Mucosa of rectum (tissue), 2 donors: ENCODE results near the gene ANKRD13B.

ENCODE experiments used
- H3K27ac ChIP-seq, 2 donors: one replicate each; pipeline ENCODE4 v1.7.0; 2013; ENCODE audit warnings: inconsistent platforms in 2 of 2, low read depth in 2 of 2, low read length in 2 of 2
- H3K27me3 ChIP-seq, 2 donors: one replicate each; pipeline ENCODE4 v1.7.0; 2013; ENCODE audit warnings: low read length in 2 of 2; ENCODE audit not compliant: control insufficient read depth in 2 of 2, insufficient read depth in 2 of 2
- H3K36me3 ChIP-seq, 2 donors: one replicate each; pipeline ENCODE4 v1.7.0; 2013; ENCODE audit warnings: low read length in 2 of 2; ENCODE audit not compliant: control insufficient read depth in 2 of 2, insufficient read depth in 2 of 2
- H3K4me1 ChIP-seq, 2 donors: one replicate each; pipeline ENCODE4 v1.7.0; 2013; ENCODE audit warnings: low read length in 2 of 2, mild to moderate bottlenecking in 1 of 2; ENCODE audit not compliant: control insufficient read depth in 2 of 2, insufficient read depth in 2 of 2
- H3K4me3 ChIP-seq, 2 donors: one replicate each; pipeline ENCODE4 v1.7.0; 2013; ENCODE audit warnings: low read length in 2 of 2
- H3K9ac ChIP-seq, 2 donors: one replicate each; pipeline ENCODE4 v1.7.0; 2013; ENCODE audit warnings: low read length in 2 of 2, low read depth in 1 of 2, mild to moderate bottlenecking in 1 of 2
- H3K9me3 ChIP-seq, 2 donors: one replicate each; pipeline ENCODE4 v1.7.0; 2013; ENCODE audit warnings: low read length in 2 of 2; ENCODE audit not compliant: control insufficient read depth in 2 of 2
- donor health status: healthy.
- donor health status: Normal muscosa, but diverticular disease.

Gene ANKRD13B

DNA sequence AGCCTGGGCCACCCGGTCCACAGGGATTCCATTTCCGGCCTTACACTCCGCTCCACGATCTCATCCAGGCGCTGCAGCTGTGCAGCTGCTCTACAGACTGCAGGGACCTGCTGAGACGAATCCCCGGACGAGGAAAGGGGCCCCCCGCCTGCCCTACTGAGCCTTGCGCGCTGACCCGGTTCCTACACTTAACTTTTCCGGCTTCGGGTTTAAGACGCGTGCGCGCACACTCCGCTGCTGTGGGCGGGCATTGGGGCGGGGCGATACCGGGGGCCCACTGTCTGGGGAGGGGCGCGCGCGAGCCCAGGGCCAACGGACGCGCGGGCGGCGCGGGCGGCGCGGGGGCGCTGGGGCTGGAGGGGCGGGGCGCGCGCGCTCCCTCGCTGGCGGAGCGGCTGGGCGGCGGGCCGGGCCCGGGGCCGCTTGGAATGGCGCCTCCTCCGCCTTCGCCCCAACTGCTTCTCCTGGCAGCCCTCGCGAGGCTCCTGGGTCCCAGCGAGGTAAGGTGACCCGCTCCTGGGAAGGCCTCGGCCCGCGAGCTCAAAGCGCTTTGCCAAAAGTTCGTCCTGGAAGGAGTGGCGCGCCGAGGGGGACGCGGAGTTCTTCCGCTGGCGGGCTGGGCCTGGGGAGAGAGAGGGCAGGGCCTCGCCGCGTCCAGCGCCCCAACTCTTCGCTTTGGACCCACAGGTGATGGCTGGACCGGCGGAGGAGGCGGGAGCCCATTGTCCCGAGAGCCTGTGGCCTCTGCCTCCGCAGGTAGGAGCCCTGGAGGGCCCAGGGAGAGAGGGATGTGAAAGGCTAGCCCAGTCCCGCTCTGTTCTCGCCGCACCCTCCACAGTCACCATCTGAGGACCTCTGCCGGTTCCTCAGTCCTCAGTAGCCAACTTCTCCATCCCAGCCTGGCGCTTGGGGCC is 24.3 kb upstream of the ANKRD13B start, which contains the start of gene TP53I13:
Gene TP53I13, plus strand, starts transcription at position 371 of the 914 bp plus-strand sequence. Its CDS starts 58 bp downstream, at position 429.
- Histone ChIP-seq H3K4me3 (peak within 1 kb of the TSS; percentile 82 to 90), H3K4me1 (peaks cover 29 to 34% of the 10 kb centered on the region in 2 donors), H3K36me3 (peaks cover 3 to 5% of the 10 kb centered on the region in 2 donors), H3K9me3 (no peaks in the 10 kb centered on the region), H3K27me3 (no peaks in the 10 kb centered on the region), H3K27ac (peak within 1 kb of the TSS; percentile 87 to 97), H3K9ac (peak within 1 kb of the TSS; percentile 76 to 92)

DNA sequence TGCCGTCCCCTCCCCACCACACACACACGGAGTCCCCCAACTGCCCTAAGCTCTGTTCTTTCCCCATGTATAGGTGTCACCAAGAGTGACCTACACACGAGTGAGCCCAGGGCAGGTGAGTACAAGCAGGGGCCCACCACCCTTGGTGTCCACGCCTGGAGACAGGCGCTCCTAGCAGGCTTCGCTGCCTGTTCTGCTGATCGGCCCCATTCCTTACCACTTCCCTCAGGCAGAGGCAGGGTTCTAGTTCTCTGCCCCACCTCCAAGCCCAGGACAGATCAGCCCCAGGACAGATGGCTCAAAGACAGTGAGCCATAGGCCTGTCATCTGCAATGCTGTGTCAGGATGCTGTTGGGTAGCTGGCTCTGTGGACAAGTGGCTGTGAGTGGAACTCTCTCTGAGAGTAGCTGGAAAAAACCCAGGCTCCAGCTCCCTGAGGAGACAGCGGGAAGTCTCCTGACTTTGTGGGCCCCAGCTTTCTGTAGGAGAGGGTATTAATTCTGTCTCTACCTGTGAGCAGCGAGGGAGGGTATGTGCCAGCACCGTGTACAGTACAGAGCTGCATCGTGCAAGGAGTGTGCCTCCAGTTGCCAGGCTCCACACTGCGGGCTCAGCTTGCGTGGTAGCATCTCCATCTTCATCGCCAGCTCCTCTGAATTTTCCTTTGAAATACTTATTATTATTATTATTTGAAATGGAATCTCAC is 23.5 kb upstream of the ANKRD13B start:
- Histone ChIP-seq H3K9me3 (no peaks in the 10 kb centered on the region), H3K27ac (peak overlapping the region; percentile 87 to 97), H3K27me3 (no peaks in the 10 kb centered on the region), H3K9ac (peak overlapping the region; percentile 76 to 81), H3K4me1 (peaks cover 32 to 41% of the 10 kb centered on the region in 2 donors), H3K4me3 (peak overlapping the region; percentile 70 to 80), H3K36me3 (peaks cover 3 to 5% of the 10 kb centered on the region in 2 donors)

DNA sequence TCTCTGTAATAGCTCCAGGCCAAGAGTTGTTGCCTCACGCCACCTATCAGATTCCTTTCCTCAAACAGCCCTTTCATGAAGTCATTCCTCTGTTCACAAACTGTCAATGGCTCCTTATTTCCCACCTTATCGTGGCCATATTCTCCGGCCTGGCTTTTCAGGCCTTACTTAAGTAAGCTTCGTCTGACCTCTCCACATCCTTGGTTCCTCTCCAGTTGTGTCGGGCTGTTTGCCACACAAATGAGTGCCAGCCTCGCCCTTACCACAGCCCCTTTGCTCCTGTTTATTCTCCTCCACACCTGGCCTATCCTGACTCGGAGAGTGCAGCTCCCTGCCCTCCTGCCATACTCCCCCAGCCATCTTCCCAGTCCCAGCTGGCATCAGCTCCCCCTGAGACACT is 22.4 kb upstream of the ANKRD13B start:
- H3K4me1 ChIP-seq = peaks cover 30 to 41% of the 10 kb centered on the region in 2 donors
- H3K4me3 ChIP-seq = no peak overlapping the region
- H3K36me3 ChIP-seq = peaks cover 3 to 12% of the 10 kb centered on the region in 2 donors
- H3K9ac ChIP-seq = no peak overlapping the region
- H3K27ac ChIP-seq = no peak overlapping the region
- H3K9me3 ChIP-seq = no peaks in the 10 kb centered on the region
- no peaks in the 10 kb centered on the region for H3K27me3 ChIP-seq

DNA sequence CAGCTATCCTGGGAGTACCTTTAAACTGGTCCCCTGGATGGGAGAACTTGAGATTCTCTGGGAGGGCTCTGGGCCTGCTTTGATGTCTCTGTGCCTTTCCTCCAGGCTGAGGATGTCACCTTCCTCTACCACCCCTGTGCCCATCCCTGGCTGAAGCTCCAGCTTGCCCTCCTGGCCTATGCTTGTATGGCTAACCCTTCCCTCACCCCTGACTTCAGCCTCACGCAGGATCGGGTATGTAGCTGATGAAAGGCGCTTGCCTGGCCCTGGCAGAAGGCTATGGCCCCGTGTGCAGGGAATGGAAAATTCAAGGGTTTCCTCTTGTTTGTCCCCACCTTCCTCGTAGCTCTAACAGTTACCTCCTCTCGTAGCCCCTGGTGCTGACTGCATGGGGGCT is 21.4 kb upstream of the ANKRD13B start:
- Histone ChIP-seq H3K9me3 (no peaks in the 10 kb centered on the region), H3K9ac (no peak overlapping the region), H3K4me3 (no peak overlapping the region), H3K27me3 (no peaks in the 10 kb centered on the region), H3K36me3 (peaks cover 13 to 22% of the 10 kb centered on the region in 2 donors), H3K27ac (no peak overlapping the region), H3K4me1 (peaks cover 24 to 32% of the 10 kb centered on the region in 2 donors)

DNA sequence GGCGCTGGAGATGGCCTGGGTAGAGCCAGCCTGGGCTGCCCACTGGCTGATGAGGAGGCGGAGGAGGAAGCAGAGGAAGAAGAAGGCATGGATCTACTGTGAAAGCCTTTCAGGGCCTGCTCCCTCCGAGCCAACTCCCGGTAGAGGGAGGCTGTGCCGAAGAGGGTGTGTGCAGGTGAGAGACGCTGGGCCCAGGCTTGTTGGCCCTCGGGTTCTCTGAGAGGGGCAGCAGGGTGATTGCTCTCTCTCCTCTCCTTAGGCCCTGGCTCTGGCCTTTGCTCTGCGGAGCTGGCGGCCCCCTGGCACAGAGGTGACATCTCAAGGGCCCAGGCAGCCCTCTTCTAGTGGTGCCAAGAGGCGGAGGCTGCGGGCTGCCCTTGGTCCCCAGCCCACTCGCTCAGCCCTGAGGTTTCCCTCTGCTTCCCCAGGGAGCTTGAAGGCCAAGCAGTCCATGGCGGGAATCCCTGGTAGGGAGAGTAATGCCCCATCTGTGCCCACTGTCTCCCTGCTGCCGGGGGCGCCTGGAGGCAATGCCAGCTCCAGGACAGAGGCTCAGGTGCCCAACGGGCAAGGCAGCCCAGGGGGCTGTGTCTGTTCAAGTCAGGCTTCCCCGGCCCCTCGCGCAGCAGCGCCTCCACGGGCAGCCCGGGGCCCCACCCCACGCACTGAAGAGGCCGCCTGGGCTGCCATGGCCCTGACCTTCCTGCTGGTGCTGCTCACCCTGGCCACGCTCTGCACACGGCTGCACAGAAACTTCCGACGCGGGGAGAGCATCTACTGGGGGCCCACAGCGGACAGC is 20.9 kb upstream of the ANKRD13B start:
- Histone ChIP-seq H3K9ac (no peak overlapping the region), H3K27ac (no peak overlapping the region), H3K27me3 (no peaks in the 10 kb centered on the region), H3K36me3 (peaks cover 19 to 28% of the 10 kb centered on the region in 2 donors), H3K4me1 (peaks cover 24 to 31% of the 10 kb centered on the region in 2 donors), H3K4me3 (no peak overlapping the region), H3K9me3 (no peaks in the 10 kb centered on the region)

DNA sequence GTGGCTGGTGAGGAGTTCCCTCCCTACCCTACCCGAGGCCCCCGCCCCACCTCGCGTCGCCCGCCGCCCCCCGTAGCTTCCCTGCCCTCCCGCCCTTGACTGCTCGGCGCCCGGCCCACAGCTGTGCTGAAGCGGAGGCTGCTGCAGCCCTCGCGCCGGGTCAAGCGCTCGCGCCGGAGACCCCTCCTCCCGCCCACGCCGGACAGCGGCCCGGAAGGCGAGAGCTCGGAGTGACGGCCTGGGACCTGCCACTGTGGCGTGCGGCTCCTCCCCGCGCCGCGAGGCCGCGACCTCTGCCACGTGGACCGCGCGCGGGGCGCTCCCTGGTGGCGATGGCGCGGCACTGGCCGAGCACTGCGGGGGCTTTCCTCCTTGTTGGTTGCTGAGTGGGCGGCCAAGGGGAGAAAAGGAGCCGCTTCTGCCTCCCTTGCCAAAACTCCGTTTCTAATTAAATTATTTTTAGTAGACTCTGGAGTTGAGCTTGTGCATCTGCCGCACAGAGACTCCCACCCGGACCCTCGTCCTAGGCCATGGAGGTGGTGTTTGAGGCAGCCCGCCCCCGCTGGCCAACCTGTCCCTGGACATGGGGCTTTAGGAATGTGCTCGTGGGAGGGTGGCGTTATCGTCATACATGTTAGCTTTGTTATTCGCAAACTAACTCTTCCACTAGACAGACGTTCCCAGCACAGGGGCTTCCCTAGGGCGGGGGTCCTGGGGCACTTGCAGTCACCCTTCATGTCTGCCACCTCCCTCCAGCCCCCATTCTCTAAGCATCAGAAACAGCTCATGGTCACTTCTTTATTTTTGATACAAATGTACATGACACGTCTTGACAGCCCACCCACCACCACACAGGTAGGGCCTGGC is 20.0 kb upstream of the ANKRD13B start:
- Histone ChIP-seq H3K4me3 (peak overlapping the region in 1 of 2 donors; percentile 7), H3K9me3 (no peaks in the 10 kb centered on the region), H3K27ac (no peak overlapping the region), H3K4me1 (peaks cover 21 to 31% of the 10 kb centered on the region in 2 donors), H3K36me3 (peaks cover 26 to 34% of the 10 kb centered on the region in 2 donors), H3K27me3 (no peaks in the 10 kb centered on the region), H3K9ac (peak overlapping the region in 1 of 2 donors; percentile 6)

DNA sequence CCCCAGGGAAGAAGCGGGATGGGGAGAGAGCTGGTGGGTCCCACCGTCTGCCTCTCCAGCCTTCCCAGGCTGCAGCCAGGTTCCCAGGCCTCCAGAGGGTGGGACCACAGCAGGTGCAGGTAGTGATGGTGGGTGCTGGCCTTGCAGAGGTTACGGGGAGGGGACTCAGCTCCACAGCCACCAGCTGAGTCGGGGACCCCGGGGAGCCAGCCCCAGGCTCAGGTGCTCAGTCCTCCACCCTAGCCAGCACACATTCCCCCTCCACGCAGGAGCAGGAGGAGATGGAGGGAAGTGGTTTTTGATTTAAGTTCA is 19.4 kb upstream of the ANKRD13B start:
- Histone ChIP-seq H3K9me3 (no peaks in the 10 kb centered on the region), H3K9ac (no peak overlapping the region), H3K27ac (no peak overlapping the region), H3K4me3 (no peak overlapping the region), H3K27me3 (no peaks in the 10 kb centered on the region), H3K4me1 (peaks cover 21 to 28% of the 10 kb centered on the region in 2 donors), H3K36me3 (peaks cover 26 to 40% of the 10 kb centered on the region in 2 donors)

DNA sequence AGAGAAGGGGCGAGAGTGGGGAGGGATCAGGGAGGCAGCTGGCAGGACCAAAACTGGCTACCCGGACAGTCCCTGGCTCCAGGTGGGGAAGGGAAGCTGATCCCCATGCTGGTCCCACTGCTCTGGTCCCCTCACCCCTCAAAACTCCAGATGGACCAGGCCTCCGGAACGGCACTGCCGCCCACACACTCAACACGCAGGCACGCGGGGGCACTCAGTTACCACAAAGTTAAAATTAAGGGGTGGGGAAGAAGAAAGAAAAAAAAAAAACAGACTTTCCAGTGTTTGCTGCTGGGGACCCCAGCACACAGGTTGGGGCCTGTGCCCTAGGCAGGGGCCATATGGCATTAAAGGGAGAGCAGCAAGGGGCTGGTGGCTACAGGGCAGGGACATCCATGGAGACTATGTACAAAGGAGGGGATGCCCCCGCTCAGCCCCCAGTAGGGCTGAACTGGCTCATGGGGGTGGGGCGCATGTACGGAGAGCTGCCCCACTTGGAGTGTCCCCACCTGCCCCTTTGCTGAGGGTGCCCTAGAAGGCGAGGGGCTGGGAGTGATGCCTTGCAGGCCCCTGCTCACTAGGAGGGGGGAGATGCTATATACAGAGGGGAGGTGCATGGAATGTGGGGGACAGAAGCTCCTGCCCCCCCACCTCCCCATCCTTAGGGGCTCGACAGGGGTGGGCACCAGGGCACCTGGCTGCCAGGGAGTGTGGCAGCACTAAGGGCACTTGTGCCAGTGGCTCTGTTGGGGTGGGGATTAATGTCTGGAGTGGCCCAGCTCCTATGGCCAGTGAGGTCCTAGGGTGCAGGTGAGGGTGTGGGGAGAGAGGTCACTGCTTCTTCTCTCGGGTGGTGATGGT is 18.8 kb upstream of the ANKRD13B start:
- Histone ChIP-seq H3K36me3 (peaks cover 26 to 42% of the 10 kb centered on the region in 2 donors), H3K9me3 (no peaks in the 10 kb centered on the region), H3K27ac (peak overlapping the region; percentile 39 to 81), H3K4me1 (peaks cover 18 to 23% of the 10 kb centered on the region in 2 donors), H3K9ac (peak overlapping the region in 1 of 2 donors; percentile 67), H3K4me3 (peak overlapping the region in 1 of 2 donors; percentile 3), H3K27me3 (no peaks in the 10 kb centered on the region)
